Thyroid gland (tissue), 4 donors: ENCODE results near the gene POLR1D.

Experiments used
- CTCF ChIP-seq, 6 experiments: fragments of 200-600 bp in 3 of 6; fragments of 450-650 bp in 3 of 6; sonication (generic) in 3 of 6; IDR thresholded peaks; one replicate each; pipeline ENCODE4 v1.5.1; 2016 to 2019; ENCODE audit warnings: antibody characterized with exemption in 6 of 6, mild to moderate bottlenecking in 2 of 6, inconsistent platforms in 1 of 6, moderate library complexity in 1 of 6
- POLR2A ChIP-seq, 2 donors: fragments of 450-650 bp; IDR thresholded peaks; one replicate each; pipeline ENCODE4 v1.6.1; 2017; ENCODE audit warnings: antibody characterized with exemption in 2 of 2, mild to moderate bottlenecking in 2 of 2, moderate library complexity in 1 of 2

GRCh38 chr13:27667946-27668345, 46.3 kb downstream of the POLR1D start:
- TF ChIP-seq CTCF (IDR thresholded peaks at IDR 0.05) (no peak), POLR2A (IDR thresholded peaks at IDR 0.05) (no peak)
